SK-N-SH treated with all-trans-retinoic acid at 6 μM for 48 hours (cell line): ENCODE data around the gene PAXX.

Experiments used
- ATAC-seq: fragments of 200-7000 bp; cut with Tn5 transposase; 3 replicates; pipeline ENCODE4 v1.9.1; 2020; ENCODE audit warnings: mild to moderate bottlenecking, moderate library complexity
- ARNTL ChIP-seq: fragments of 450-650 bp; formaldehyde crosslinking; IDR thresholded peaks from 2 replicates; pipeline ENCODE4 v1.5.0; 2020; ENCODE audit warnings: low read depth, mild to moderate bottlenecking, moderate library complexity, borderline replicate concordance
- BACH2 ChIP-seq: fragments of 250-450 bp; sonication (Bioruptor Pico); IDR thresholded peaks from 2 replicates; pipeline ENCODE4 v1.9.0; 2021; ENCODE audit warnings: mild to moderate bottlenecking, borderline replicate concordance
- CSDC2 ChIP-seq: fragments of 250-450 bp; sonication (Bioruptor Pico); IDR thresholded peaks from 2 replicates; pipeline ENCODE4 v1.5.0; 2020; ENCODE audit warnings: mild to moderate bottlenecking, moderate library complexity
- CSRNP3 ChIP-seq: fragments of 250-450 bp; sonication (Bioruptor Pico); IDR thresholded peaks from 2 replicates; pipeline ENCODE4 v1.5.1; 2021; ENCODE audit warnings: mild to moderate bottlenecking, moderate library complexity
- ESRRG ChIP-seq: fragments of 250-450 bp; sonication (Bioruptor Pico); IDR thresholded peaks from 2 replicates; pipeline ENCODE4 v1.6.1; 2021; ENCODE audit warnings: mild to moderate bottlenecking
- OSR1 ChIP-seq: fragments of 250-450 bp; sonication (Bioruptor Pico); IDR thresholded peaks from 2 replicates; pipeline ENCODE4 v1.8.0; 2022; ENCODE audit warnings: moderate library complexity, mild to moderate bottlenecking, inconsistent platforms
- PATZ1 ChIP-seq: fragments of 250-450 bp; sonication (Bioruptor Pico); IDR thresholded peaks from 2 replicates; pipeline ENCODE4 v1.8.0; 2020; ENCODE audit warnings: mild to moderate bottlenecking, moderate library complexity, borderline replicate concordance
- POU6F1 ChIP-seq: fragments of 250-450 bp; sonication (Bioruptor Pico); IDR thresholded peaks from 2 replicates; pipeline ENCODE4 v1.8.0; 2021; ENCODE audit warnings: low read depth, mild to moderate bottlenecking, moderate library complexity, borderline replicate concordance
- PPARA ChIP-seq: fragments of 250-450 bp; sonication (Bioruptor Pico); IDR thresholded peaks from 2 replicates; pipeline ENCODE4 v1.5.0; 2020; ENCODE audit warnings: mild to moderate bottlenecking, borderline replicate concordance
- RARB ChIP-seq: fragments of 250-450 bp; sonication (Bioruptor Pico); IDR thresholded peaks from 2 replicates; pipeline ENCODE4 v1.8.0; 2021; ENCODE audit warnings: mild to moderate bottlenecking, moderate library complexity
- SNAI2 ChIP-seq: fragments of 250-450 bp; sonication (Bioruptor Pico); IDR thresholded peaks from 2 replicates; pipeline ENCODE4 v1.5.0; 2020; ENCODE audit warnings: mild to moderate bottlenecking, moderate library complexity
- TCF4 ChIP-seq: fragments of 250-450 bp; sonication (Bioruptor Pico); IDR thresholded peaks from 2 replicates; pipeline ENCODE4 v1.8.0; 2021; ENCODE audit warnings: mild to moderate bottlenecking, moderate library complexity, borderline replicate concordance
- TOX ChIP-seq: fragments of 250-450 bp; sonication (Bioruptor Pico); IDR thresholded peaks from 2 replicates; pipeline ENCODE4 v1.8.0; 2021; ENCODE audit warnings: mild to moderate bottlenecking, moderate library complexity, borderline replicate concordance
- TSHZ2 ChIP-seq: fragments of 250-450 bp; sonication (Bioruptor Pico); IDR thresholded peaks from 2 replicates; pipeline ENCODE4 v1.5.0; 2020; ENCODE audit warnings: mild to moderate bottlenecking, moderate library complexity
- ZC3H10 ChIP-seq: fragments of 250-450 bp; sonication (Bioruptor Pico); IDR thresholded peaks from 2 replicates; pipeline ENCODE4 v1.5.1; 2021; ENCODE audit warnings: mild to moderate bottlenecking, moderate library complexity
- ZFP3 ChIP-seq: fragments of 250-450 bp; sonication (Bioruptor Pico); IDR thresholded peaks from 2 replicates; pipeline ENCODE4 v1.5.0; 2020; ENCODE audit warnings: mild to moderate bottlenecking, moderate library complexity
- ZFP30 ChIP-seq: fragments of 450-650 bp; formaldehyde crosslinking; IDR thresholded peaks from 2 replicates; pipeline ENCODE4 v1.5.0; 2022; ENCODE audit warnings: mild to moderate bottlenecking, moderate library complexity
- ZNF565 ChIP-seq: fragments of 450-650 bp; formaldehyde crosslinking; conservative IDR thresholded peaks from 2 replicates; pipeline ENCODE4 v1.5.0; 2020; ENCODE audit warnings: low read depth, mild to moderate bottlenecking, moderate library complexity
- ZNF70 ChIP-seq: fragments of 450-650 bp; formaldehyde crosslinking; IDR thresholded peaks from 2 replicates; pipeline ENCODE4 v1.5.0; 2020; ENCODE audit warnings: mild to moderate bottlenecking, moderate library complexity
- ZNF8 ChIP-seq: fragments of 450-650 bp; formaldehyde crosslinking; IDR thresholded peaks from 2 replicates; pipeline ENCODE4 v1.5.0; 2020; ENCODE audit warnings: mild to moderate bottlenecking, moderate library complexity

The PAXX gene

GRCh38 chr9:137038916-137039315 is 46.7 kb downstream of the PAXX start:
- ATAC-seq: no peak
- no peak for TF ChIP-seq TOX (CRISPR knock-in tag)
- no peak for TF ChIP-seq CSDC2 (CRISPR knock-in tag)
- TF ChIP-seq BACH2: no peak

- no peak for TF ChIP-seq PPARA (CRISPR knock-in tag)
- TF ChIP-seq ESRRG (CRISPR knock-in tag): no peak
- TF ChIP-seq ZNF565 (CRISPR knock-in tag): no peak
- TF ChIP-seq ZFP3 (CRISPR knock-in tag): no peak
- TF ChIP-seq ZFP30 (CRISPR knock-in tag): no peak
- no peak for TF ChIP-seq ZNF8 (CRISPR knock-in tag)
- no peak for TF ChIP-seq SNAI2 (CRISPR knock-in tag)
- no peak for TF ChIP-seq ZNF70 (CRISPR knock-in tag)
- no peak for TF ChIP-seq ZC3H10 (CRISPR knock-in tag)
- TF ChIP-seq POU6F1 (CRISPR knock-in tag): no peak
- no peak for TF ChIP-seq TCF4
- TF ChIP-seq TSHZ2 (CRISPR knock-in tag): no peak
- no peak for ATAC-seq
These were observed 47.6 kb downstream of the PAXX start for GRCh38 chr9:137039611-137040366.

GRCh38 chr9:137040568-137040967 is 48.3 kb downstream of the PAXX start:
- no peak for ATAC-seq
- TF ChIP-seq PATZ1 (CRISPR knock-in tag) (no peak), TSHZ2 (CRISPR knock-in tag) (no peak), POU6F1 (CRISPR knock-in tag) (no peak), RARB (no peak), ZC3H10 (CRISPR knock-in tag) (no peak)

GRCh38 chr9:137041124-137041523 is 48.9 kb downstream of the PAXX start:
- ATAC-seq: no peak
- no peak for TF ChIP-seq TOX (CRISPR knock-in tag)
- TF ChIP-seq TCF4: no peak
- no peak for TF ChIP-seq BACH2
- no peak for TF ChIP-seq ZFP3 (CRISPR knock-in tag)
- no peak for TF ChIP-seq ZNF70 (CRISPR knock-in tag)
- TF ChIP-seq CSRNP3: no peak
- TF ChIP-seq ZNF8 (CRISPR knock-in tag): no peak
- no peak for TF ChIP-seq RARB
- TF ChIP-seq SNAI2 (CRISPR knock-in tag): no peak
- TF ChIP-seq CSDC2 (CRISPR knock-in tag): no peak
- no peak for TF ChIP-seq ARNTL (CRISPR knock-in tag)
- no peak for TF ChIP-seq ZFP30 (CRISPR knock-in tag)
- TF ChIP-seq POU6F1 (CRISPR knock-in tag): no peak
- no peak for TF ChIP-seq ZC3H10 (CRISPR knock-in tag)
- no peak for TF ChIP-seq OSR1 (CRISPR knock-in tag)
- TF ChIP-seq PPARA (CRISPR knock-in tag): no peak
